Measurements from ENCODE around the gene LRGUK.
"Not testable (repeated sequence)": the region's sequence is repeated elsewhere in the genome, so short reads cannot be mapped to it uniquely, and the experiment has no call there.

LRGUK gene, protein sequence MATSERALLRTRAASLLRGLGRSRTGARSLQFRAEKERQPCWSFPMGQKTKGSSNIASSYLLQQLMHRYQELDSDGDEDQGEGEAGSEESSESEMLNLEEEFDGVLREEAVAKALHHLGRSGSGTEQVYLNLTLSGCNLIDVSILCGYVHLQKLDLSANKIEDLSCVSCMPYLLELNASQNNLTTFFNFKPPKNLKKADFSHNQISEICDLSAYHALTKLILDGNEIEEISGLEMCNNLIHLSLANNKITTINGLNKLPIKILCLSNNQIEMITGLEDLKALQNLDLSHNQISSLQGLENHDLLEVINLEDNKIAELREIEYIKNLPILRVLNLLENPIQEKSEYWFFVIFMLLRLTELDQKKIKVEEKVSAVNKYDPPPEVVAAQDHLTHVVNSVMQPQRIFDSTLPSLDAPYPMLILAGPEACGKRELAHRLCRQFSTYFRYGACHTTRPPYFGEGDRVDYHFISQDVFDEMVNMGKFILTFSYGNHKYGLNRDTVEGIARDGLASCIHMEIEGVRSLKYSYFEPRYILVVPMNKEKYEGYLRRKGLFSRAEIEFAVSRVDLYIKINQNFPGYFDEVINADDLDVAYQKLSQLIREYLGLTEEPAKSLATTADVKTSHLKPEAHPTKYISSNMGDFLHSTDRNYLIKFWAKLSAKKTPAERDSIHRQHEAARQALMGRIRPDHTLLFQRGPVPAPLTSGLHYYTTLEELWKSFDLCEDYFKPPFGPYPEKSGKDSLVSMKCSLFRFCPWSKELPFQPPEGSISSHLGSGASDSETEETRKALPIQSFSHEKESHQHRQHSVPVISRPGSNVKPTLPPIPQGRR

DNA sequence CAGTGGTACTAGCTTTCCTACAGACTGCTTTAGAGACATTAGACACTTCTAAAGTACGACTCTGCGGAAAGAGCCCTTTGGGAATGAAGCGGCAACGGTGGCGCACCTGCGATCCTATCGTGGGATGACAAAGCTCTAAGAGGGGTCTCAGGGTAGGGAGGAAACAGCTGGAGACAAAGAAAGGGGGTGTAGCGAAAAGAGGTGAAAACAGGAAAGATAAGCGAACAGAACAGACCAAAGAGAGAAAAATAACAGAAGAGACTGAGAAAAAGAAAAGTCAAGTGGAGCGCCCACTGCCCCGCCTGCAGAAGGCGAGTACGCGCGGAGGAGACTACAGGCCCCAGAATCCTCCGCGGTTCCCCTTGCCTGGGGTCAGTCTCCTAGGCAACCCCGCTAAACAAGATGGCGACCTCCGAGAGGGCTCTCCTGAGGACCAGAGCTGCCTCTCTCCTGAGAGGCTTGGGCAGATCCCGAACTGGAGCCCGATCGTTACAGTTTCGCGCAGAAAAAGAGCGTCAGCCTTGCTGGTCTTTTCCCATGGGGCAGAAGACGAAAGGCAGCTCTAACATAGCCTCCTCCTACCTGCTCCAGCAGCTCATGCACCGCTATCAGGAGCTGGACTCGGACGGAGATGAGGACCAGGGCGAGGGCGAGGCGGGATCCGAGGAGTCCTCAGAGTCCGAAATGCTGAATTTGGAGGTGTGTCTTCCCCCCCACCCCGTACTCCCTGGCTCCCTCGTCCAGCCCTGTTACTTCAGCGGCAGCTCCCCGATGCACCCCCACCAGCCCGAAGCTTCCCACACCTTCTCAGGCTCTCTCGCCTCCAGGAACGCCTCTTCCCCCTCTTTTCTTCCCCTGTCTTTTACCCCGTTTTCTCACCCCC, at the start of gene LRGUK:
Gene LRGUK, plus strand, starts transcription at position 375 of the 883 bp plus-strand sequence. Its CDS starts 28 bp downstream, at position 403.
- DNase-seq = peak; percentile 64

DNA sequence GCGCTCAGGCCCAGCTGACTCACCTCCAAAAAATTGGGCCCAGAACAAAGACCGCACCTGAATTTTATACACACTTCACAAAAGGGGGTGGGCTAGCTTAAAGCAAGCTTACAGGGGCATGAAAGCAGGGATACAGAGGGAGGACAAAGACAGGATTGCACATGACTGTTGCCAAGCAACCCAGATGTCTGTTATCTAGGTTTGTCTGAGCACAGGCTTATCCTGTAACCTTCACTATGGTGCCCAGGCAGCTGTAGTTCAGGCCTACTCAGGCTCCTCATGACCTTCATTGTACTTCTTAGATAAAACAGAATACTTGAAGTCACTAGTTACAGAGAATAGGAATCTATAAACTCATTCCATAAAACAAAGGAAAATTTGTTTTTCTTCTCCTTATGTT, 49.6 kb upstream of the LRGUK start:
- DNase-seq = not testable (repeated sequence)

DNA sequence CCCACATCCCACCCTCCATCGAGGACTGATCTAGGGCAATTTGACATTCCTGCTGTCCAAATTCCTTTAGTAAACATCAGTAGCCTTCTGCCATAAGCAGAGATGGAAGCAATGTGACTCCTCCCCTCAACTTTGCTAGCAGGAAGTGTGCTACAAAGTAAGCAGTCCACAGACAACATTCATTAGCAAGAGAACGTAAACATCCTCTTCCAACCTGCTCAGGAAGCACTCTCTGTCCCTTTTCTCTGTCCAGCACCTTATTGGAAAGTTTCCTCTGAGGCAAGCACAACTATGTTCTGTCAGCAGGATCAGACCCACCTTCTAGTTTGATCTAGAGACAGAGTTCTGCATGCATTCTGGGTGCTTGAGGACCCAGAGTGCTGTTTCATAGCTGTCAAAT, 48.1 kb upstream of the LRGUK start:
- DNase-seq = no peak

DNA sequence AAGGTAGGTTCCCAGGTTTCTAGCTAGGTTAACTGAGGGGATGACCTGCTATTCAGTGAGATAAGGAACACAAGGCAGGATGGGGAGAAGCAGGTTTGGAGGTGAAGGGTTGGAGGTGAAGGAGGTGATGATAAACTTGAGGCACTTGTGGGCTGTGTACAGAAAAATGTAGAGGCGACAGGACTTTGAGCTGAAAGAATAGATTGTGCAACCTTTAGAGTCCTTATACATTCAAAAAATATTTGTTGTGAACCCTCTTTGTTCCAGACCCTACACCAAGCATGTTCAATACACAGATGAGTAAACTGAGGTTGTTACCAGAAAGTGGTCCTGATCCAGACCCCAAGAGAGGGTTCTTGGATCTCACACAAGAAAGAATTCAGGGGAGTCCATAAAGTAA, 45.4 kb upstream of the LRGUK start:
- no peak for DNase-seq

DNA sequence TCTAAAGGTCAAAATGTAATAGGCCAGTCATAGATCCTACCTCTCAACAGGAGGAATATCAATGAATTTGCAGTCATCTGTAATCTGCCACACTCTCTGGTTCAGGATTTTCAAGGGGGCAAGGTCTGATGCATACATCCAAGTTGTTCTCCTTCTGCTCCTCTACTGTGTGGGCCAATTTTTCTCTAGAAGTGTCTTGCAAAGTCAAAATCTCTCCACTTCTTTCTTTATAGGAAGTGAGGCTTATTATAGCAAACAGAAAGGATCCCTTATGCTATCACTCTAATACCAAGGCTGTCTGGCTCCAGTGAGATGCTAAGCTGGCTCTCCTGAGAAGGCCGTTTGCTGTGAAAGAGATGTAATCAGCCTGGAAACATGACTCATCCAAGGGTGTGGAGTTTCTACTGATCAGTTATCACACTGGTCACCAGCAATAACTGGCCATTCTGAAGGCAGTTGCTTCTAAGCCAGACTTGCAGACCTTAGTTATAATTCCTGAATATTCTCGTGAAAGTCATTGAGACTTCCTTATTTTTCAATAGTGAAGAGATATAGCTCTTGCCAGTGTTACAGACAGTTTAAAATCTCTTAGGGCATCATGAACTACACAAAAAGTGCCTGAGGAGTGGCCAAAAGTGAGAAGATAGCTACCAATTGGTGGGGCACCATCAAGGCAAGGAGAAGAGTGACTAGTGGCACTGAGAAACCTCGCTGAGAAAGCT, 43.2 kb upstream of the LRGUK start:
- no peak for DNase-seq

DNA sequence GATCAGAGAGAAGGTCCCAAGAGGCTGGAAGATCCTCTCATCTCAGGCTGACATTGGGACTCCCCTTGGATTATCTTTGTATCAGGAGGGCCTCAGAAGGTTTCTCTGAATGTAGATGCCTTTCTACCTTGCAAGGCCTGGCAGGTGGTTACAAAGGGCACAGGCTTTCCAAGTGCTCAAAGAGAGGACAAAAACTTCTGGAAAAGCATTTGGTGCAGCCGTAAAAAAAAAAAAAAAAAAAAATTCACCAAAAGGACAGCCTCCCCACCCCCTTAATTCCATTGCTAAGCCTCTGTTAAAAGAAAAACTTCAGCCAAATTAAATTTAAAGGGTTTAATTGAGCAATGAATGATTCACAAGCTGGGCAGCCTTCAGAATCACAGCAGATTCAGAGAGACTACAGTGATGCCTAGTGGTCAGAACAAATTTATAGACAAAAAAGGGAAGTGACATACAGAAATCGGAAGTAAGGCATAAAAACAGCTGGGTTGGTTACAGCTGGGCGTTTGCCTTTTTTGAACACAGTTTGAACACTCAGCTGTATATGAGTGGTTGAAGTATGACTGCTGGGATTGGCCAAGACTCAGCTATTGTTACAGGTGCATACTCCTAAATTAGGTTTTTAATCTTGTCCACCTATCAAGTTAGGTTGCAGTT, 42.5 kb upstream of the LRGUK start:
- DNase-seq = no peak

DNA sequence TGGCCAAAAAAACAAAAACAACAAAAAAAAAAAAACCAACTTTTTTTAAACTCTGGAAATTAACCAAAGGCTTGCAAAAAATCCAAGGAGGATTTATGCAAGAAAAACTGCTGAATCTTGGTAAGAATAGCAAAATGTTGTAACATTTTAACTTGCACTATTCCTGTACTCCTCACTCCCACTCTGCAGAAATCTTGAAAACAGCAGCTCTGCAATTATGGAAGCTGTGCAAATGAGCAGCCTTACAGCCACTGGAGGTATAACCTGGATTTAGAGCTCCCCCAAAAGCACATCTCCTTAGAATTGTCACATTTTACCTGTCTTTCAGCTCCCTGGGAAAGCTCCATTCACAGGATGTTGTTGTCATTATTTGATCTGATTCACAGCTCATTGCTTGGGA, 41.8 kb upstream of the LRGUK start:
- DNase-seq = no peak

DNA sequence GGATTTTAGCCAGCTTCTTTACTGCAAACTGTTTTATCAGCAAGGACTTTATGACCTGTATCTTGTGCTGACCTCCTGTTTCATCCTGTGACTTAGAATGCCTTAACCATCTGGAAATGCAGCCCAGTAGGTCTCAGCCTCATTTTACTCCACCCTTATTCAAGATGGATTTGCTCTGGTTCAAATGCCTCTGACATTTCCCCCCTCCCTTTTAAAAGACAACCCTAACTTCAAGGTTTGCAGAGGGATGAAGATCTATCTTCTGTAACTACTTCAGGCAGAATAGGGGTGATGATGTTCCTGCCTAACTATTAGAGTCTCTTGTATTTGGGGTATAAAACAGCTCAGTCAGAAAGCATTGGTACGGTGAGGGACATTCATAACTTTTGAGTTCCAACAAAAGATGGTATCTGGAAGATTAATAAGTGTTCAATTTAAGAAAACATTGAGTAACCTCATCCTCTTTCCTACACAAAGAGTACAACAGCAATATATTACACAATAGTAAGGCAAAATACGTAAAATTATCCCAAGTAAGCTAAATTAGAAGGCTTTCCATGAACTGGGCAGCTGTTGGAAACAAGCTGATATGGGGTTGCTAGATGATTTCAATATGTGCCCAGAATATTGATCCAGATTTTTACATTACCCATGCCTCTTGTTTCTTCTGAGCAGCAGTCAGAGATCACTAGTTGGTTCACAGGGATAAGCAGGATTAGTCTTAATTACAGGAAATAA, 40.0 kb upstream of the LRGUK start:
- no peak for DNase-seq

DNA sequence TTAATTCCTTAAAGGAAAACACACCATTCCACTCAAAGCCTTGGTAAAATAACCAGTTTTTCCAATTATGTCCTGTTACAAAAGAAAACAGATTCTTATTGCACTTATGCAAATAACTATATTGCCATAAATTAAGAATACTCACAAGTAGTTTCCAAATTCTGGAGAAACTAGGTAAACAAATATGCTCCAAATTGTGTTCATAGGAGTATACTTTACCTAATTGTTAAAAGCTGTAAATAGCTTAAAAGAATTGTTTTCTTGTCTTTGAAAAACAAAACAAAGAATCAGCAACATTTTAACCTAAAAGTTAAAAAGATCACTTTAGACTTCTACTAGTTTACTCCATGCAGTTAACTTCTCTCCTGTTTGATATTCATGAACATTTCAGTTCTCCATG, 38.9 kb upstream of the LRGUK start:
- no peak for DNase-seq

DNA sequence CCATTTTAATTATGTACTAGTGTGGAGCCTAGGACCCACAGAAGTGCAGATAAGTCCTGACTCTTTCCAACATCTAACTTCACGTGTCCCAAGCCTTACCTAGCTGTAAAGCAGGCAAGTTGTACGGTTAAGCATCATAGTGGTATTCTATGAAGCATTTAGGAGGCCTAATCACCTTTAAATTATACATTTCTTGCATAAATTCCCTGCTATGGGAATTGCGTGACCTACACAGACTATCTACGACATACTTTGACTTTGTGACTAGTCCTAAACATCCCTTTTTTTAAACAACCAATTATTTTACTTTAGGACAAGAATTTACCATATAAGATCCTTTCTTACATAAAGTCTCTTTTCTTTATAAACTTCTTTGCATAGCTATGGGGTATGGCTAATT, 37.7 kb upstream of the LRGUK start:
- DNase-seq = no peak

DNA sequence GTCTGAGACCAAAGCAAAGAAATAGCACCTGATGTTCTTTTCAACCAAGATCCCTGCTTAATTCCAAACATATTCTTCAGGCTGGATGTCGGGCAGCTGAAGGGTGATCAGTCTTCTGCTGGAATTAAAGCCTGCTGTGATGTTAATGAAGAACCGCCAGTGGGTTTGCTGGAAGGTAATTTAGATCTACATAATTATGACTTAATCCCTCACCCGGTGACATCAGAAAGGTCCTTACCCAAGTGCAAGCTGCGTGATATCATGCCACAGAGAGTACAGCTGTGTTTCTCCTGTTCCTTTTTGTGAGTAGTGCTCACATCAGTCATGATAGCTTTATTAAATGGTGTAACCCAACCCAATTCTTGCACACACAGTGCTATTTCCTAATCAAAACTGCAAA, 29.1 kb upstream of the LRGUK start:
- DNase-seq = no peak

DNA sequence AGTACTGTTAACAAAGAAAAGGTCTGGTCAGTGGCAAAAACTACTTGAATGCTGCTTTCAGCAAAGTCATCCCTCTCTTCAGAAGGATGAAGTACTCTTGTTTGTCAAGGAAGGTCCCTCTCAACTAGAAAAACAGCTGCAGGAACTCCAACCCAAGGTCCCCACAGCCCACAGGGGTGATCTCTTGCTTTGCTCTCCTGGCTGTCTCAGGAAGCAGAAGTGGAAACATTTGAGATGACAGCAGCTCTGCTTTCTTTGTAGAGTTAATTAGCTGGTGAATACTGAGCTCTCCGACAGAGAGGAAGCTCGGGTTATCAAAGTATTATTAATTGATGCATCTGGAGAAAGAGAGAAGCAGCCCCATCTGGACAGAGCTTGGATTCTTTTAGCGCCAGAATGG, 25.4 kb upstream of the LRGUK start:
- DNase-seq = no peak

DNA sequence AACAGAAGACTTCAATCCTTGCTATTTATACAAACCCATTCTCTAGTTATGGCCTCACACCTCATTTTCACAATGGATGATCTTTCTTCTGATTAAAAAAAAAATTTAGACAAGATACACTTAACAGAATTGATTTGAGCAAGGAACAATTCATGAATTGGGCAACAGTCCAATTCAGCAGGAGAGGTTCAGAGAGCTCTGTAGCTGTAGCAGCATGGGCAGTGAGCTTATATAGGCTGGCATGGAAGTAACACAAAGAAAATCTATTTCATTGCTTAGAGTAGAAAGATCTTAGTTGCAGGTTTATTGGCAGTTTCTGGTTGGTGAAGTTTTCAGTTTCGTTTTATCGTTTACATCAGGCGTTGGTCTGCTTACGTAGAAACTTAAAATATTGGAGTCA, 23.0 kb upstream of the LRGUK start:
- no peak for DNase-seq

DNA sequence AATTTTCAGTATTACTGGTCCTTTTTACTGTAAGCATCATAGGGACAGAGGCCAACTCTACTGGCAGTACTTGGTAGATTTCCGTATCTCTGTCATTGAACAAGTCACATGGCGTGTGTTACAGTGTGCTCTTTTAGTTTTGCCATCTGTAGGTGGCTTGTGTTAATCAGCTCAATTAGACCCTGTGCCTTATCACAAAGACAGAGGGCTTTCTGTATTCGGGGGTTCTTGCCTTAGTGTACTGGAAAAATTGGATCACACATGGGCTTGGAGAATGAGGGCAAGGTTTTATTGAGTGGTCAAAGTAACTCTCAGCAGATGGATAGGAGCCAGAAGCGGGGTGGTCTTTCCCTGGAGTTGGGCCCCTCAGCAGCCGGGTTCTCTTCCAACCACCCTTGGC, 21.3 kb upstream of the LRGUK start:
- no peak for DNase-seq

DNA sequence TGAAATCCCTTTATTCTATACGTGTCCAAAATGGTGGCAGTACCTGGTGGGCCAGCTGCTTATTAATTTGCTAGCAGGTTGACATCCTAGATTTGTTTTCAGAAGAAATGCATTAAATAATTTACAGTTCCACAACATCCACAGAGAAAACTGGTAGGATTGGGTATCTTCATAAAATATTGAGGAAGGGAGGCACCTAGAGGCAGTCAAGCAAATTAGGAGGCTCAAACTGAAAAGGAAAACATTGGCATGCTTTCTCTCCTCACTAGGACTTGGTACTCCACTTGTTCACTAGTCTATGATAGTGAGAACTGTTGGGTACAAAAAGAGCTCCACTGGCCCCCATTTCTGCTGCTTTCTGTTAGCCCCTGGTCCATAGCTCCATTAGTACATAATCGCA, 18.3 kb upstream of the LRGUK start:
- DNase-seq = no peak

DNA sequence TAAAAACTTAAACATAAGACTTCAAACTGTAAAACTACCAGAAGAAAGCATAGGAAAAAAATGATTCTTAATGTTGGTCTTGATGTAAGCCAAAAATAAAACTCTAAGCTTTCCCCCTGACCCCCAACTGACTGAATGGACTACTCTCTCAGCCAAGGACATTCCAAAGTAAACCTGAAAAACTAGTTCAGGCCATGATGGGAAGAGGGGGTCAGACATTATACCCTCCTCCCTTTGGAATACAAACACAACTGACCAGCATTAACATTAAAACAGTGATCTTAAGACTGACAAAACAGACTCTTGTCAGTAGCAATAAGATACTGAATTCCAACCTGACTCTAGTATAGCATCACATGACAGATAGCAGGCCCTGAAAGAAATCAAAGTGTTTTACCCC, 13.5 kb upstream of the LRGUK start:
- DNase-seq = no peak

DNA sequence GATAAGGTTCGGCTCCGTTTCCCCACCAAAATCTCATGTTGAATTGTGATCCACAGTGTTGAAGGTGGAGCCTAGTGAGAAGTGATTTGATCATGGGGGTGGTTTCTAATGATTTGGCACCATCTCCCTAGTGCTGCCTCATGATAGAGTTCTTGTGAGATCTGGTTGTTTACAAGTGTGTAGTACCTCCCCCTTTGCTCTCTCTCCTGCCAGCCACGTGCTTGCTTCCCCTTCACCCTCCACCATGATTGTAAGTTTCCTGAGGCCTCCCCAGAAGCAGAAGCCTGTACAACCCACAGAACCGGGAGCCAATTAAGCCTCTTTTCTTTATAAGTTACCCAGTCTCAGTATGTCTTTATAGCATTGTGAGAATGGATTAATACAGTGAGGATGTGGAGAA, 12.1 kb upstream of the LRGUK start:
- DNase-seq = no peak

DNA sequence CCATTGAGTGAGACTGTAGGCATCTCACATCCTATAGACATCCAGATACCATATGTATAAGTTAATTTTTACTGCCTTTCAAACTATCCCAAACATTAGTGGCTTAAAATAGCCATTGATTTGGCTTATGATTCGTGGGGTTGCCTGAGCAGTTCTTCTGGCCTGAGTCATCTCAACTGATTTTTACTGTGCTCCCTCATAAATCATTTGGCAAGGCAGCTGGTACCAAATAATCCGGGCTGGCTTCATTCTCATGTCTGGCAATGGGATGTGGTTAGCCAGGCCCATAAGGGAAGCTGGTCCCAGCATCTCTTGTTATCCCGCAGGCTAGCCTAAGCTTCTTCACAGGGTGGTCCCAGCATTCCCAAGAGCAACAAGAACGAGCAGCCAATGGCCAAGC, 6.7 kb upstream of the LRGUK start:
- no peak for DNase-seq

DNA sequence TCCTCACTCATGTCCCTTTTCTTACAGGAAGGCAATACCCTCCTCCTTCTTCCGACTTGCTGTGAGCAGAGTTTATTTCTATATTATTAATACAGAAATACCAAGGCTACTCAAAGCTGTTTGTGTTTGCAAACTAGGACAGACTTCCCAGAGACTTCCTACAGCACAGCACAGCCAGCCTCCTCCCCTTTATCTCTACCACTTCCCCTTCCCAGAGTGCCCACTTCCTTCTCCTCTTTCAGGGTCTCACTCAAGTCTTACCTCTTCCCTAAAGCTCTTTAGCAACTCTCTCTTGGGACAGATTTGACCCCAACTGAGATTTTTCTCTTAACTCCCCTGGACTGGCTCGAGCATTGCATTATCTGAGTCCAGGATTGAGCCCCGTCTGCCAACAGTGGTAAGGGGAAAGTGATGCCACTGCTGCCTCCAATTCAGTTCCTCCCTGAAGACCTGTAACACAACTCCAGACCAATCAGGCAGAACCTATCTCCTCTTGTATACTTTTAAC, 5.5 kb upstream of the LRGUK start:
- no peak for DNase-seq

DNA sequence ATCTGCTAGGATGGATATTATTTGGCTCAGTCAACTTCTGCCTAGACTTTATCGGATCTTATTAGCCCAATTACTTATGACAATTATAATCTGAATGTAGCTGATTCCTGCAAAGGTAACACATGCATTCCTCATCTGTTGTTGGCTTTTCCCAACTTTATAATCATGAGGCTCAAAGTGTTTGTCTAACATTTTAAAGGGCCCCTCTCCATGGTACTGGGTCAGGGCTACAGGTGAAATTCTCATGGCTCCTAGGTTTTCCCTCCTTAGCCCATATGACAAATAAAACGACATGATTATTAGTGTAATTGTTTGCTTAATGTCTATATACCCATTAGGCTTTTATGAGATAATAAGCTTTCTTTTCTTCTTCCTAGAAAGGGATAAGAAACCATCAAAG, 4.2 kb upstream of the LRGUK start:
- no peak for DNase-seq

DNA sequence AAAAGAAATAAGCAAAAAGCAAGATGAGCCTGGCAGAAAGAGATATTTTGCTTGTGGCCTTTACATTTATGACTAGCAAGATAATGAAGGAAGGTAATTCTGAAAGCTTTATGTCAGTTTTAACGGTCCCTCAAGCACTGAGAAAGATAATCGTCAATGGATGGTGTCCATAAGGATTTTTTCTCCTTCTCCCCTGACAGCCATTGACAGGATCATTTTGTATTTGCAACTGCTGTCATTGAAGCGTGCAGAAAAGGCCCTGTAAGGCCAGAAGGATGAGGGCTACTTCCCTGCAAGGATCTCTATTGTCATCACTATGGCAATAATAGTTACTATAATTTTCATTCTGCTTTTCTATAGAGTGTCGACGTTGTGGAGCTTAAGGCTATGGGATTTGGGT, 994 bp upstream of the LRGUK start:
- DNase-seq = no peak

Data from SHP77 treated with DMSO at 0.1 percent for 48 hours (cell line).